ENCODE data around the gene PDE4D. TPM values are rescaled to one million over a fixed set of nuclear protein-coding genes. Genes with fewer than 3 reads are reported as not detected.

PDE4D gene
- total RNA-seq, 1 experiment from 2014 or later = 2.4 TPM

DNA sequence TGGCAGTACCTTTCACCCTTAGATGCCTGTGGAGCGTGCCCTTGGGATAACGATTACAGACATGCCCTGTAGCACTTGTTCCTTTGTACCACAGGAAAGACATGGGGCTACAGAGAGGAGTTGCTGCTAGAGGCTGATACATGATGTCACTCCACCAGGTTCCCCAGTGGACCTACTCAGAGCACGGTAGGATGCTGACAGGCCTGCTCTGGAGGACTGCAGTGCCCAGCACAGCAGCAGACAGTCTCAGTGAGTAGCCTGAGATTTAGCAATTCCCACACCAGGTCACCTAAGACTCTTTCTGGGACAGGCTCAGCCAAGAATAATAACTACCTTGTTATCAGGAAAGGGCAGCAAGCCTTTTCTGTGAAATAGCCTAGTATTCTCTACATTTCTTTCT, 28.8 kb downstream of the PDE4D start:
- no TSS peak for BruUV-seq (replicated peaks)
- Histone ChIP-seq H3K27ac (ENCODE audit: low read length) (no peak overlapping the region), H3K4me3 (ENCODE audit: low read depth in 2 of 2, low read length in 2 of 2) (no peak overlapping the region), H3K27me3 (ENCODE audit: control insufficient read depth, insufficient read depth, low read length) (no peaks in the 10 kb centered on the region), H3K9me3 (ENCODE audit: control insufficient read depth, insufficient read depth, low read depth, low read length) (no peaks in the 10 kb centered on the region), H3K4me1 (ENCODE audit: control insufficient read depth, insufficient read depth, low read length) (no peaks in the 10 kb centered on the region), H3K36me3 (ENCODE audit: control insufficient read depth, insufficient read depth, low read length) (no peaks in the 10 kb centered on the region)
- ATAC-seq (no peak), DNase-seq (ENCODE audit: low read depth, low spot score) (no peak)
- CTCF ChIA-PET = no interaction called here
- intact Hi-C loops (cut with micrococcal nuclease; ENCODE audit: unreplicated experiment) (no loop called here), in situ Hi-C loops (cut with HindIII; ENCODE audit: low pct_unique_long_range_greater_than_20kb, low sequenced_read_pairs) (no loop called here)
- TF ChIP-seq SIN3A (IDR thresholded peaks at IDR 0.05; ENCODE audit: borderline replicate concordance, insufficient read depth, low read depth, low read length) (no peak), TCF7L2 (IDR thresholded peaks at IDR 0.05; ENCODE audit: low read depth, low read length) (no peak), POLR2AphosphoS5 (IDR thresholded peaks at IDR 0.05; ENCODE audit: low read depth, low read length) (no peak)
- TF ChIP-seq, protein P1, sequence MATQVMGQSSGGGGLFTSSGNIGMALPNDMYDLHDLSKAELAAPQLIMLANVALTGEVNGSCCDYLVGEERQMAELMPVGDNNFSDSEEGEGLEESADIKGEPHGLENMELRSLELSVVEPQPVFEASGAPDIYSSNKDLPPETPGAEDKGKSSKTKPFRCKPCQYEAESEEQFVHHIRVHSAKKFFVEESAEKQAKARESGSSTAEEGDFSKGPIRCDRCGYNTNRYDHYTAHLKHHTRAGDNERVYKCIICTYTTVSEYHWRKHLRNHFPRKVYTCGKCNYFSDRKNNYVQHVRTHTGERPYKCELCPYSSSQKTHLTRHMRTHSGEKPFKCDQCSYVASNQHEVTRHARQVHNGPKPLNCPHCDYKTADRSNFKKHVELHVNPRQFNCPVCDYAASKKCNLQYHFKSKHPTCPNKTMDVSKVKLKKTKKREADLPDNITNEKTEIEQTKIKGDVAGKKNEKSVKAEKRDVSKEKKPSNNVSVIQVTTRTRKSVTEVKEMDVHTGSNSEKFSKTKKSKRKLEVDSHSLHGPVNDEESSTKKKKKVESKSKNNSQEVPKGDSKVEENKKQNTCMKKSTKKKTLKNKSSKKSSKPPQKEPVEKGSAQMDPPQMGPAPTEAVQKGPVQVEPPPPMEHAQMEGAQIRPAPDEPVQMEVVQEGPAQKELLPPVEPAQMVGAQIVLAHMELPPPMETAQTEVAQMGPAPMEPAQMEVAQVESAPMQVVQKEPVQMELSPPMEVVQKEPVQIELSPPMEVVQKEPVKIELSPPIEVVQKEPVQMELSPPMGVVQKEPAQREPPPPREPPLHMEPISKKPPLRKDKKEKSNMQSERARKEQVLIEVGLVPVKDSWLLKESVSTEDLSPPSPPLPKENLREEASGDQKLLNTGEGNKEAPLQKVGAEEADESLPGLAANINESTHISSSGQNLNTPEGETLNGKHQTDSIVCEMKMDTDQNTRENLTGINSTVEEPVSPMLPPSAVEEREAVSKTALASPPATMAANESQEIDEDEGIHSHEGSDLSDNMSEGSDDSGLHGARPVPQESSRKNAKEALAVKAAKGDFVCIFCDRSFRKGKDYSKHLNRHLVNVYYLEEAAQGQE (IDR thresholded peaks at IDR 0.05; ENCODE audit: insufficient read depth in 1 of 2, low read depth in 2 of 2, low read length in 1 of 2) = no peak
- TF ChIP-seq, protein P2, sequence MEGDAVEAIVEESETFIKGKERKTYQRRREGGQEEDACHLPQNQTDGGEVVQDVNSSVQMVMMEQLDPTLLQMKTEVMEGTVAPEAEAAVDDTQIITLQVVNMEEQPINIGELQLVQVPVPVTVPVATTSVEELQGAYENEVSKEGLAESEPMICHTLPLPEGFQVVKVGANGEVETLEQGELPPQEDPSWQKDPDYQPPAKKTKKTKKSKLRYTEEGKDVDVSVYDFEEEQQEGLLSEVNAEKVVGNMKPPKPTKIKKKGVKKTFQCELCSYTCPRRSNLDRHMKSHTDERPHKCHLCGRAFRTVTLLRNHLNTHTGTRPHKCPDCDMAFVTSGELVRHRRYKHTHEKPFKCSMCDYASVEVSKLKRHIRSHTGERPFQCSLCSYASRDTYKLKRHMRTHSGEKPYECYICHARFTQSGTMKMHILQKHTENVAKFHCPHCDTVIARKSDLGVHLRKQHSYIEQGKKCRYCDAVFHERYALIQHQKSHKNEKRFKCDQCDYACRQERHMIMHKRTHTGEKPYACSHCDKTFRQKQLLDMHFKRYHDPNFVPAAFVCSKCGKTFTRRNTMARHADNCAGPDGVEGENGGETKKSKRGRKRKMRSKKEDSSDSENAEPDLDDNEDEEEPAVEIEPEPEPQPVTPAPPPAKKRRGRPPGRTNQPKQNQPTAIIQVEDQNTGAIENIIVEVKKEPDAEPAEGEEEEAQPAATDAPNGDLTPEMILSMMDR (IDR thresholded peaks at IDR 0.05) = no peak
- POLR2A ChIA-PET = no interaction called here

DNA sequence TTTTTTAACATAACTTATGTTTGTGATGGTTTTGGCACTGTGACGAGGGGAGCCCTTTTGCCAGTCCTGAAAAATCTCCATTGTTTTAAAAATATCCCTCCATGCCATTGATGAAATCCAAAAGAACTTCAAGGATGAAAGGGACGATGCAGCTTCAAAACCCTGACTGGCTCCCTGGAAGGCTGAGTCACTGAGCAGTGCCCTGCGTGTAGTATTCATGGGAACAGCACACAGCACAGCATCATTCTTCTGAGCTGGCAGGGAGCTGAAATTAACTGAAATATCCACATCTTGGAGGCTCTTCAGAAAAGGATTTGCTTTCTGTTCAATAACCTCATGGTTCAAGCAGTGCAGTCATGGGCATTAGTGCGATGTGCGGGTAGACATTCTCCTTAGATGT, 29.7 kb downstream of the PDE4D start:
- Histone ChIP-seq H3K9me3 (ENCODE audit: control insufficient read depth, insufficient read depth, low read depth, low read length) (no peaks in the 10 kb centered on the region), H3K4me3 (ENCODE audit: low read depth in 2 of 2, low read length in 2 of 2) (no peak overlapping the region), H3K27ac (ENCODE audit: low read length) (no peak overlapping the region), H3K27me3 (ENCODE audit: control insufficient read depth, insufficient read depth, low read length) (no peaks in the 10 kb centered on the region), H3K4me1 (ENCODE audit: control insufficient read depth, insufficient read depth, low read length) (no peaks in the 10 kb centered on the region), H3K36me3 (ENCODE audit: control insufficient read depth, insufficient read depth, low read length) (no peaks in the 10 kb centered on the region)
- in situ Hi-C loops (cut with HindIII; ENCODE audit: low pct_unique_long_range_greater_than_20kb, low sequenced_read_pairs) = no loop called here
- TF ChIP-seq, protein P2 (IDR thresholded peaks at IDR 0.05) = no peak
- intact Hi-C loops (cut with micrococcal nuclease; ENCODE audit: unreplicated experiment) = no loop called here
- BruUV-seq (replicated peaks) = no TSS peak
- POLR2A ChIA-PET = no interaction called here
- CTCF ChIA-PET = no interaction called here
- ATAC-seq (no peak), DNase-seq (ENCODE audit: low read depth, low spot score) (no peak)

DNA sequence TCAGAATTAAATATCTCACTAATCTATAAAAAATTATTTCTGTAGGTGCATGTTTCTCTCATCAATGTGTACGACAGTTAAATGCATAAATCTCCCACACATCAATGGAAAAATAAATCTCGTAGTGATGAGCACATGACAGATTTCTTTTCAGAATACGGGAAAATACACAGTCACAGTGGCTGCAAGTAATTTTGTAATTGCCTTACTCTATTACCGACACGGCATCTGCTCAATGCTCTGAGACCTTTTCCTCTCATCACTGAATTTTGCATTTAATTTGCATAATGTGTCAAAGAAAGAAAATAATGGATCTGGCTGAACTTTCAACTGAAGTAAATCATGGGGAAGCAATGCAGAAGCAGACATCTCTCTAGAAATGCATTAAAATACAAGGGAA, 37.2 kb downstream of the PDE4D start:
- in situ Hi-C loops (cut with HindIII; ENCODE audit: low pct_unique_long_range_greater_than_20kb, low sequenced_read_pairs) = no loop called here
- CTCF ChIA-PET = no interaction called here

More for the DNA sequence above, 37.2 kb downstream of the PDE4D start:
- no peaks in the 10 kb centered on the region; the same call in 1 of the 2 replicates for H3K27me3 ChIP-seq (ENCODE audit: control insufficient read depth, insufficient read depth, low read length)
- no peak for ATAC-seq
- no peaks in the 10 kb centered on the region for H3K4me1 ChIP-seq (ENCODE audit: control insufficient read depth, insufficient read depth, low read length)
- no peak overlapping the region for H3K4me3 ChIP-seq (ENCODE audit: low read depth in 2 of 2, low read length in 2 of 2)
- BruUV-seq (replicated peaks) = no TSS peak
- intact Hi-C loops (cut with micrococcal nuclease; ENCODE audit: unreplicated experiment) = no loop called here
- POLR2A ChIA-PET = no interaction called here
- no peaks in the 10 kb centered on the region for H3K36me3 ChIP-seq (ENCODE audit: control insufficient read depth, insufficient read depth, low read length)
- no peaks in the 10 kb centered on the region for H3K9me3 ChIP-seq (ENCODE audit: control insufficient read depth, insufficient read depth, low read depth, low read length)
- no peak overlapping the region for H3K27ac ChIP-seq (ENCODE audit: low read length)
- no peak for DNase-seq (ENCODE audit: low read depth, low spot score)
- TF ChIP-seq, protein P1 (IDR thresholded peaks at IDR 0.05; ENCODE audit: insufficient read depth in 1 of 2, low read depth in 2 of 2, low read length in 1 of 2) = no peak
- TF ChIP-seq, protein P2 (IDR thresholded peaks at IDR 0.05) = no peak
- no peak for TF ChIP-seq SIN3A (IDR thresholded peaks at IDR 0.05; ENCODE audit: borderline replicate concordance, insufficient read depth, low read depth, low read length)
